Inflammatory macrophage (primary cell): ENCODE results near the gene POU5F1.
"Not testable (repeated sequence)": the region's sequence is repeated elsewhere in the genome, so short reads cannot be mapped to it uniquely, and the experiment has no call there.

Experiments
- DNase-seq, 2 donors: peaks; one replicate each; pipeline ENCODE4 v3.0.0-alpha.2; 2020 to 2022

POU5F1 gene

GRCh38 chr6:31190488-31190887 lies 20.0 kb upstream of the POU5F1 start:
- DNase-seq, result no peak

- not testable (repeated sequence) for DNase-seq
Measured at GRCh38 chr6:31189223-31189622, 18.7 kb upstream of the POU5F1 start.

GRCh38 chr6:31187780-31188194 lies 17.3 kb upstream of the POU5F1 start:
- DNase-seq, result no peak

- DNase-seq, result no peak
Measured at GRCh38 chr6:31186052-31186734, 15.7 kb upstream of the POU5F1 start.

- DNase-seq, result not testable (repeated sequence)
Measured at GRCh38 chr6:31185695-31186051, 15.2 kb upstream of the POU5F1 start.

- not testable (repeated sequence) for DNase-seq
Measured at GRCh38 chr6:31183859-31184258, 13.4 kb upstream of the POU5F1 start.

- not testable (repeated sequence) for DNase-seq
Measured at GRCh38 chr6:31183287-31183686, 12.8 kb upstream of the POU5F1 start.

- peak; percentile 79 to 85 for DNase-seq
Measured at GRCh38 chr6:31180500-31180899, 10.0 kb upstream of the POU5F1 start.

- DNase-seq, result no peak
Measured at GRCh38 chr6:31179896-31180295, 9.4 kb upstream of the POU5F1 start.

- no peak for DNase-seq
Measured at GRCh38 chr6:31179042-31179386, 8.5 kb upstream of the POU5F1 start.

GRCh38 chr6:31178143-31179041 lies 7.9 kb upstream of the POU5F1 start:
- DNase-seq, result no peak

- no peak for DNase-seq
Measured at GRCh38 chr6:31175971-31176370, 5.5 kb upstream of the POU5F1 start.

- no peak for DNase-seq
Measured at GRCh38 chr6:31174378-31174777, 3.9 kb upstream of the POU5F1 start.

GRCh38 chr6:31173406-31173805 lies 2.9 kb upstream of the POU5F1 start:
- no peak for DNase-seq

- DNase-seq, result no peak
Measured at GRCh38 chr6:31172973-31173384, 2.5 kb upstream of the POU5F1 start.

GRCh38 chr6:31171931-31172905 lies 1.7 kb upstream of the POU5F1 start:
- no peak for DNase-seq

- DNase-seq, result no peak
Measured at GRCh38 chr6:31170987-31171671, 647 bp upstream of the POU5F1 start.

- not testable (repeated sequence) for DNase-seq
Measured at GRCh38 chr6:31169858-31170599, 453 bp downstream of the POU5F1 start.

- DNase-seq, result no peak
Measured at GRCh38 chr6:31169123-31169857, 1.2 kb downstream of the POU5F1 start.

GRCh38 chr6:31168606-31169005 lies 1.9 kb downstream of the POU5F1 start:
- no peak for DNase-seq

- no peak for DNase-seq
Measured at GRCh38 chr6:31165986-31166385, 4.5 kb downstream of the POU5F1 start.
